ENCODE measurements around the gene SERPINE2.

Gene SERPINE2

GRCh38 chr2:224041554-224041953 lies 2.5 kb upstream of the SERPINE2 start:
- no peak for FAIRE-seq

- no peak for FAIRE-seq
Observed at GRCh38 chr2:224040753-224041152, 1.7 kb upstream of the SERPINE2 start.

GRCh38 chr2:224039770-224040440 lies 819 bp upstream of the SERPINE2 start:
- no peak for FAIRE-seq

DNA sequence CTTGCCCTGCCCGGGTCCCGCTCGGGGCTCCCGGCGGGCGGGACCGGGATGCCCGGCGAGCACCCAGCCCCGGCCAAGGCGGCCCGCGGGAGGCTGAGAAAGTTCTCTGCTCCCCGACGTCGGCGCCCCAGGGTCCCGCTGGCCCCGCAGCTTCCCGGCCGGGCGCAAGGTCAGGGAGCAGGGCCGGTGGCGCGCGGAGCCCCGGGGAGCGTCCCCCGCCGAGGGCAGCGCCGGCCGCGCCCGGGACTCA lies 331 bp downstream of the SERPINE2 start:
- FAIRE-seq, result no peak

GRCh38 chr2:224038049-224038829 lies 847 bp downstream of the SERPINE2 start:
- FAIRE-seq, result no peak

DNA sequence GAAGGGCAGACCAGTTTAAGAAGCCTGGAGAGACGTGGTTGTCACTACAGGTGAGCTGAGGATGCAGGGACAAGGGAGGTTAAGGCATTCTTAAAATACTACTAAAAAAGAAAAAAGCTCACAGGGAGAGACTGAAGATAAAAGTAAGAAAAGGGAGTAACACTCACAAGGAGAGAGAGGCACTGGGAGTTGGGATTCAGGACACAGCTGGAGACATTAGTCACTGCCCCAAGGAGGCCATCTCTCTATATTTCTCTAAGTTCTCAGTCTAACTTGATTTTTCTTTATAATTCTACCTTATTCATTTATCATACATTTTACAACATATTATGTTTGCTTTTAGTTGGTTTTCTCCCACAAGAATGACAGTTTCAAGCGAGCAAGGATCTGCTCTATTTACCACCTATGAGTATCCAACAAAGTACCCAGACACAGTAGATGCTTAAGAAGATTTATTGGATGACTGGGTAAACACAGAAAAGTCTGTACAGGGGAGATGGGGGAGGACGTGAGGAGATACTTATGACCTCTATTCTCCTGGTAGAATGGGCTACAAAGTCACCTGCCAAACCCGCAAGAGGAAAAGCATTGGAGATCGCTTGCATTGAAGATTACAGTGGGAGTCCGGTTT lies 2.2 kb downstream of the SERPINE2 start:
- no peak for FAIRE-seq

GRCh38 chr2:224034017-224034416 lies 5.1 kb downstream of the SERPINE2 start:
- FAIRE-seq, result no peak

- no peak for FAIRE-seq
Observed at GRCh38 chr2:224033601-224034000, 5.5 kb downstream of the SERPINE2 start.

DNA sequence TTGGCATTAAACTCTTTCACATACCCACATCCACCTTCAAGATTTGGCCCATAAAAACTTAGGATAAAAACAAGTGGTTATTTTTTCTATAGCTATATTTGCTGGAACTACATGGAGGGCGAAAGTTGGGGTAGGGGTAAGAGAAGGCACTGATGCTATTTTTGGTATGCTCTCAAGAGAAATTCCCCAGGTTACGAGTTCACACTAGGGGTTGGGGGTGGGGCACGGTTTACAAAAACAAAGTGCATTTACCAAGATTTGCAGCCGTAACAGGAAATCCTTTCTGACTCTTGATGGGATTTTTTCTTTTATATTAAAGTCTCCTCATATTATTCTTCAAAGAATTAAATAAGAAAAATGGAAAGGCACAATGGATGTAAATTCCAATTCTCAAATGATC lies 6.8 kb downstream of the SERPINE2 start:
- FAIRE-seq, result no peak

DNA sequence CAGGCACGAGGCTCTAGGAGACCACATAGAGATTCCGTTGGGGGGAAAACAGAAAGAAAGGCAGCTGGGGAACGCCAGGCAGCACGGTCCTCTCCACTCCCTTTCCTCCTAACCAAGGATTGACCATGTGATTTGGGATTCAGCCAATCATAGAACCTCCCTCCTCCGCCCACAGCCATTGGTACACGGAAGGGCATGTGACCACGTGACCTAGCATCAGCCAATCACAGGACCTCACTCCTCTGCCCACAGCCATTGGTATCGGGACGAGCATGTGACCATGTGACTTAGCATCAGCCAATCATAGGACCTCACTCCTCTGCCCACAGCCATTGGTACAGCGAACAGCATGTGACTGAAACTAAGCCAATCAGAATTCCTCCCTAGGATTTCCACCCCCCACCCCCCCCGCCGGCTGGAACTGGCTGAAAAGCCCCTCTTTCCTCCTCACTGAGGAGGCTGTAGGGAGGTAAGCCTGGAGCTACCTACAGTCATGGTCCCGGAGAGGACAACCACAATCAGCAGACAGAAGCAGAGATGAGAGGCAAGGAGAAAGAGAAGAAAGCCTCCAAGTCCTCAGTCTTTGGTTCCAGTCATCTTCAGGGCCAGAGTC lies 7.6 kb downstream of the SERPINE2 start:
- FAIRE-seq, result no peak

GRCh38 chr2:224030786-224031185 lies 8.3 kb downstream of the SERPINE2 start:
- FAIRE-seq, result no peak

DNA sequence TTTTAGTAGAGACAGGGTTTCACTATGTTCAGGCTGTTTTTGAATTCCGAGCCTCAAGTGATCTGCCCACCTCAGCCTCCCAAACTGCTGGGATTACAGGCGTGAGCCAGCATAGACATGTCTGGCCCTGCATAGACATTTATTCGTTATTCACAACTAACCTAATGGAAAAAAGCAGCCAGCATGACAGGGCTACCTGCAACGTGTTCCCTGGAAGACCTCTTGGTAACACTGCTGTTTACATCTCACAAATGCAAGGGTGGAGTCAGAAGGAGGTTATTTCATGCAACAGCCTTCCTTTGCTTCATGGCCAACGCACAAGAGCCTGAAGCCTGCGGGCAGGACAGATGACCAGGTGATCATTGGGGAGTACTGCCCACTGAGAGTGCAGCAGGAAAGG lies 9.2 kb downstream of the SERPINE2 start:
- no peak for FAIRE-seq

DNA sequence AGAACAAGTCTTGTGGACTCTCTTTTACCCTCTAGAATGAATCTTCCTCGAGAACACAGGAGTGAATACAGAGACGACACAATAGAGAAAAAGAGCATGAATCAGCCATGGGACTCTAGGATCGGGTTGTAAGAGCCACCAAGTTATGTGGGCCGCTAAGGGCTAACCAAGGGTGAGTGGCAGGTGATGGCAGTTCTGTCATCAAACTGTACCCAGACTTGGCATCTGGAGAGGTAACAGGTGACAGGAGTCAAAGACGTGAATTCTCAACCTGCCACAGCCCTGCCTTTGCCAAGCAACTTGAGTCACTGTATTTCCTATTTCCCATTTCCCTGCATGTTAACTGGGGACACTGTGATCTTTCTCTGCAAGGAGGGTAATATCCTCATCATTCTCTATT lies 11.2 kb downstream of the SERPINE2 start:
- FAIRE-seq, result no peak

DNA sequence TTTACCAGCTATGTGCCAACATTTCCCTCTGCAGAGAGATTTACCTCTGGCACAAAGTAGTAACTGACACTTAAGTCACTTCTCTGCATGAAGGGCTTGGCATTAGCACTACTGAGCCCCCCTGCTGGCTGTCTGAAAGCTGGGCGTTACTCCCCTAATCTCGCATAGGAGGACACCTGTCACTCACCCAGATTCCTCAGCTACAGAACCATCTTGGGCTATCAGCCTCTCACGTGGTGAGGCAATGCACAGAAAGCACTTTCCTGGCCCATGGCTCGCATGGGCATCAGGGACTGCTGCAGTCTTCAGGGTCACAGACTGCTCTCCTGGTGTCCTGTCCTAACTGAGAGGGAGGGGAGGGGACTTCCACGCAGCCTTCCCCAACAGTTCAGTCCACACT lies 12.0 kb downstream of the SERPINE2 start:
- no peak for FAIRE-seq

- FAIRE-seq, result no peak
Observed at GRCh38 chr2:224025874-224026273, 13.2 kb downstream of the SERPINE2 start.

- FAIRE-seq, result no peak
Observed at GRCh38 chr2:224024270-224024669, 14.8 kb downstream of the SERPINE2 start.

GRCh38 chr2:224023188-224023587 lies 15.9 kb downstream of the SERPINE2 start:
- FAIRE-seq, result no peak

DNA sequence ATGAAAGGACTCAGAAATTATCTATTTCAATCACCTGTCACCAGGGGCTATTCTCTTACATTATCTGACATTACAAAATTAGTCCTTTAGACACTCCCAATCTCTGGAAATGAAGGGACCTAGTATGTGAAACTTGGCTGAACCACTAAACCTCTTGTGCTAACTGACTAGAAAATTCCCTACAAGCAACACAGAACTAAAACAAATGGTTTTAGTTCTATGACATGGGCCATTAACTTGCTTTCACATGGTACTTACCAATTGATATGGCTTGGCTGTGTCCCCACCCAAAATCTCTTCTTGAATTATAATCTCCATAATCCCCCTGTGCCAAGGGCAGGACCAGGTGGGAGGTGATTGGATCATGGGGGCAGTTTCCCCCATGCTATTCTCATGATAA lies 16.6 kb downstream of the SERPINE2 start:
- FAIRE-seq, result no peak

- no peak for FAIRE-seq
Observed at GRCh38 chr2:224020523-224020922, 18.6 kb downstream of the SERPINE2 start.

DNA sequence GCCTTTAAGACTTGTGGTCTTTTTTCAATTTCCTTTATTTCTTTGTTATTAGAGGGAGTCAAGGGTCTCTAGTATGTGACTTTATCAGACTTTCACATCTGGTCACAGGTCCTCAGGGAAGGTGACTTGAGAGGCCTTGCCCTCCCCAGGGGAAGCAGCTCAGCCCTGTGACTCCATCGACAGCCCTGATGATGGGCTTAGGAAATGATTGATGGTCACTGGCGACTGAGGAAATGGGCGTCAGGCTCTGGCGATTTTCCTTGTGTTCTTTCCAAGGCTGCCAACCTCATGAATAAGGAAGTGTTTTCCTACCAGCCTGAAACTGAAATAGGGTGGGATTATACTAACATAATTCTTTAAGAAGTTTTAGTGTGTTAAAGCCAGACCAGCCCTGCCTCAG lies 21.1 kb downstream of the SERPINE2 start:
- FAIRE-seq, result no peak

GRCh38 chr2:224016963-224017362 lies 22.1 kb downstream of the SERPINE2 start:
- no peak for FAIRE-seq

DNA sequence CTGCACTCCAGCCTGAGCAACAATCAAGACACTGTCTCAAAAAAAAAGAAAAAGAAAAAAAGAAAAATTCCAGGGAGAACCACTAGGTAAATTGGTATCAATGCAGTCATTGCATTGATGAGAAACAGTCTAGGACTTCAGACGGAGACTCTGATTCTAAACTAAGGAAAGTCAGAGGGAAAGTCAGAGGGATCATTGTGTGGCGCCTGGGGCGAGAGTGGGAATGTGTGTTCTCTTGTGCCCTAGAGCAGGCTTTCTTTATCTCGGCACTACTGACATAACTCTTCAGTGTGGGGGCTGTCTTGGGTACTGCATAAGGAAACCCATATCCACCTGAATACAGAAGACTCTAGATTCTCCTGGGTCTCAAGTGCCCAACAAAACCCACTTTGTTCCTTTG lies 24.8 kb downstream of the SERPINE2 start:
- no peak for FAIRE-seq

DNA sequence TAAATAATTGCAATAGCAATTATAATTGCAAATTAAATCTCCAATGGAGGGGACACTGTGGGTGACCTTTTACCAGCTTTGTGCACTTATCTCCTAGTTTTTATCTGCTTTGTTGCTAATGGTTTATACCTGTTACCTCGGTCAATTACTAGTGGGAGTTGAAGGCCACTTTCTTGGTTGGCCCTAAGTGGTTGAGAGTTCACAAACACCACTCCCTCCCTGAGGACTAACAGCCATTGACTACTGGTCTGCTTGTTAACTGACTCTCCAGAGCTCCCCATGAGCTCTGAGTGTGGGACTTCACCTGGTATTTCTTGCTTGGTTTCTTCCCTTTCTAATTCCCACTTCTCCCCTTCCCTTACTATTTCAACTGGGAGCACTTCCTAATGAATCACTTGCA lies 27.2 kb downstream of the SERPINE2 start:
- no peak for FAIRE-seq

Measured in A204.1 (cell line).